Astrocyte (in vitro differentiated cells and primary cell): Measurements from ENCODE around the gene PTPN14.

ENCODE experiments used
- EZH2 ChIP-seq: IDR thresholded peaks from 2 replicates; pipeline ENCODE4 v1.6.1; 2012; ENCODE audit warnings: mild to moderate bottlenecking, low read length, inconsistent platforms; ENCODE audit not compliant: insufficient read depth
- TF ChIP-seq, protein P1 (sequence below): IDR thresholded peaks from 2 replicates; pipeline ENCODE4 v1.5.1; 2011; ENCODE audit warnings: low read depth, mild to moderate bottlenecking, inconsistent platforms, low read length, moderate library complexity; ENCODE audit not compliant: insufficient read depth

GRCh38 chr1:214318956-214319736 lies 232.3 kb downstream of the PTPN14 start:
- TF ChIP-seq, protein P1, sequence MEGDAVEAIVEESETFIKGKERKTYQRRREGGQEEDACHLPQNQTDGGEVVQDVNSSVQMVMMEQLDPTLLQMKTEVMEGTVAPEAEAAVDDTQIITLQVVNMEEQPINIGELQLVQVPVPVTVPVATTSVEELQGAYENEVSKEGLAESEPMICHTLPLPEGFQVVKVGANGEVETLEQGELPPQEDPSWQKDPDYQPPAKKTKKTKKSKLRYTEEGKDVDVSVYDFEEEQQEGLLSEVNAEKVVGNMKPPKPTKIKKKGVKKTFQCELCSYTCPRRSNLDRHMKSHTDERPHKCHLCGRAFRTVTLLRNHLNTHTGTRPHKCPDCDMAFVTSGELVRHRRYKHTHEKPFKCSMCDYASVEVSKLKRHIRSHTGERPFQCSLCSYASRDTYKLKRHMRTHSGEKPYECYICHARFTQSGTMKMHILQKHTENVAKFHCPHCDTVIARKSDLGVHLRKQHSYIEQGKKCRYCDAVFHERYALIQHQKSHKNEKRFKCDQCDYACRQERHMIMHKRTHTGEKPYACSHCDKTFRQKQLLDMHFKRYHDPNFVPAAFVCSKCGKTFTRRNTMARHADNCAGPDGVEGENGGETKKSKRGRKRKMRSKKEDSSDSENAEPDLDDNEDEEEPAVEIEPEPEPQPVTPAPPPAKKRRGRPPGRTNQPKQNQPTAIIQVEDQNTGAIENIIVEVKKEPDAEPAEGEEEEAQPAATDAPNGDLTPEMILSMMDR: no peak
- TF ChIP-seq EZH2: no peak
